NCI-H2029 treated with DMSO at 0.1 percent for 48 hours (cell line): Measurements from ENCODE around the gene ABRAXAS1.
"Not testable (repeated sequence)": the region's sequence is repeated elsewhere in the genome, so short reads cannot be mapped to it uniquely, and the experiment has no call there.

Experiments used
- DNase-seq: peaks from one replicate; lab custom pipeline; 2025; lab: John Stamatoyannopoulos, UW

ABRAXAS1 gene

GRCh38 chr4:83484500-83485461, at the start of gene ABRAXAS1:
TSS of gene ABRAXAS1 (minus strand) at chr4:83485100. CDS start at chr4:83485072, 28 bp downstream.
- DNase-seq, result peak; percentile 77

- no peak for DNase-seq
Measured at GRCh38 chr4:83527671-83528070, 42.8 kb upstream of the ABRAXAS1 start.

- no peak for DNase-seq
Measured at GRCh38 chr4:83522239-83522638, 37.3 kb upstream of the ABRAXAS1 start.

GRCh38 chr4:83516042-83516772, 31.3 kb upstream of the ABRAXAS1 start:
- DNase-seq, result no peak

GRCh38 chr4:83510442-83510841, 25.5 kb upstream of the ABRAXAS1 start:
- DNase-seq, result no peak

GRCh38 chr4:83509156-83509585, 24.3 kb upstream of the ABRAXAS1 start:
- DNase-seq, result peak; percentile 30

GRCh38 chr4:83504996-83505395, 20.1 kb upstream of the ABRAXAS1 start:
- no peak for DNase-seq

GRCh38 chr4:83504503-83504902, 19.6 kb upstream of the ABRAXAS1 start:
- no peak for DNase-seq

GRCh38 chr4:83503974-83504373, 19.1 kb upstream of the ABRAXAS1 start:
- DNase-seq, result no peak

- DNase-seq, result not testable (repeated sequence)
Measured at GRCh38 chr4:83501671-83502070, 16.8 kb upstream of the ABRAXAS1 start.

- no peak for DNase-seq
Measured at GRCh38 chr4:83498187-83498586, 13.3 kb upstream of the ABRAXAS1 start.

GRCh38 chr4:83496085-83496917, 11.4 kb upstream of the ABRAXAS1 start:
- not testable (repeated sequence) for DNase-seq

GRCh38 chr4:83490876-83491450, 6.1 kb upstream of the ABRAXAS1 start:
- DNase-seq, result no peak

GRCh38 chr4:83489711-83490326, 4.9 kb upstream of the ABRAXAS1 start:
- DNase-seq, result no peak

- DNase-seq, result no peak
Measured at GRCh38 chr4:83486457-83487129, 1.7 kb upstream of the ABRAXAS1 start.

GRCh38 chr4:83473966-83474365, 10.9 kb downstream of the ABRAXAS1 start:
- no peak for DNase-seq

- DNase-seq, result no peak
Measured at GRCh38 chr4:83473423-83473822, 11.5 kb downstream of the ABRAXAS1 start.

GRCh38 chr4:83456184-83456501, 28.8 kb downstream of the ABRAXAS1 start:
- no peak for DNase-seq

- peak; percentile 97 for DNase-seq
Measured at GRCh38 chr4:83455281-83456183, 29.4 kb downstream of the ABRAXAS1 start, which contains the start of the genes HELQ and MRPS18C. TSS of gene HELQ (minus strand) at chr4:83455823. CDS start at chr4:83455693, 130 bp downstream. TSS of gene MRPS18C (plus strand) at chr4:83456058. CDS start at chr4:83456078, 20 bp downstream.
